Mesodermal cell (in vitro differentiated cells): ENCODE data around the gene SLC6A15. TPM values are rescaled to one million over a fixed set of nuclear protein-coding genes. Genes with fewer than 3 reads are reported as not detected.

Experiments
- H3K27ac ChIP-seq: 2 replicates; pipeline ENCODE4 v1.7.0; 2013; ENCODE audit warnings: mild to moderate bottlenecking, low read depth, low read length, moderate library complexity; ENCODE audit not compliant: severe bottlenecking
- H3K36me3 ChIP-seq: 2 replicates; pipeline ENCODE4 v1.7.1; 2013; ENCODE audit warnings: mild to moderate bottlenecking, low read length, moderate library complexity; ENCODE audit not compliant: control insufficient read depth, insufficient read depth
- H3K4me1 ChIP-seq: one replicate; pipeline ENCODE4 v1.7.1; 2013; ENCODE audit warnings: mild to moderate bottlenecking, low read length; ENCODE audit not compliant: insufficient read depth, control insufficient read depth, poor library complexity, severe bottlenecking
- H3K4me3 ChIP-seq: 2 replicates; pipeline ENCODE4 v1.7.0; 2013; ENCODE audit warnings: low read length, control low read depth, mild to moderate bottlenecking; ENCODE audit not compliant: insufficient read depth, poor library complexity, severe bottlenecking; ENCODE audit errors: extremely low read depth
- H3K9me3 ChIP-seq: 2 replicates; pipeline ENCODE4 v1.7.1; 2013; ENCODE audit warnings: mild to moderate bottlenecking, low read length, moderate library complexity; ENCODE audit not compliant: control insufficient read depth
- WGBS, 2 experiments: methylation state at CpG; one replicate each; pipeline ENCODE4 v1.1.5; 2013; ENCODE audit warnings: missing lambda C conversion rate in 2 of 2; ENCODE audit not compliant: insufficient coverage in 2 of 2; 5-methylcytosine and 5-hydroxymethylcytosine counted together
- polyA plus RNA-seq, 2 experiments: library from polyadenylated mRNA; stranded (reverse); fragments of 50-300 nt; gene quantifications; one replicate each; pipeline ENCODE4 v1.2.3, GENCODE V29; 2013

SLC6A15 gene
- polyA plus RNA-seq (2013, experiment 1 of 2): 7.2 TPM
- polyA plus RNA-seq (2013, experiment 2 of 2): 3.9 TPM

- Histone ChIP-seq H3K27ac (peak within 1 kb of the TSS; percentile 16), H3K4me1 (no peaks in the 10 kb centered on the region), H3K4me3 (peak within 1 kb of the TSS; percentile 45), H3K36me3 (no peaks in the 10 kb centered on the region), H3K9me3 (no peaks in the 10 kb centered on the region)
- WGBS, 2 experiments: 0% methylated on average over 21 to 32 of the region's 67 CpGs
Measured at GRCh38 chr12:84912198-84913128, at the start of gene SLC6A15. Gene SLC6A15 (minus strand): TSS chr12:84912799. CDS start chr12:84892120, 20,679 bp downstream.

- WGBS, 2 experiments: no CpG with 5 or more reads among the region's 1 CpG
- H3K9me3 ChIP-seq: no peaks in the 10 kb centered on the region
- H3K4me1 ChIP-seq: no peaks in the 10 kb centered on the region
- H3K4me3 ChIP-seq: no peak overlapping the region
- no peaks in the 10 kb centered on the region for H3K36me3 ChIP-seq
- H3K27ac ChIP-seq: no peak overlapping the region
Measured at GRCh38 chr12:84960918-84961317, 48.3 kb upstream of the SLC6A15 start.

GRCh38 chr12:84955298-84955697 lies 42.7 kb upstream of the SLC6A15 start:
- no peaks in the 10 kb centered on the region for H3K4me1 ChIP-seq
- H3K9me3 ChIP-seq: no peaks in the 10 kb centered on the region
- H3K4me3 ChIP-seq: no peak overlapping the region
- H3K36me3 ChIP-seq: no peaks in the 10 kb centered on the region
- WGBS, 2 experiments: 81 to 89% methylated on average over 1 of the region's 4 CpGs
- no peak overlapping the region for H3K27ac ChIP-seq

GRCh38 chr12:84954415-84954814 lies 41.8 kb upstream of the SLC6A15 start:
- H3K9me3 ChIP-seq: no peaks in the 10 kb centered on the region
- H3K36me3 ChIP-seq: no peaks in the 10 kb centered on the region
- WGBS, 2 experiments: 80 to 100% methylated on average over 1 of the region's 1 CpG
- H3K4me3 ChIP-seq: no peak overlapping the region
- H3K27ac ChIP-seq: no peak overlapping the region
- H3K4me1 ChIP-seq: no peaks in the 10 kb centered on the region

- 80 to 94% methylated on average over 1 to 2 of the region's 3 CpGs for WGBS, 2 experiments
- H3K9me3 ChIP-seq: no peaks in the 10 kb centered on the region
- no peaks in the 10 kb centered on the region for H3K36me3 ChIP-seq
- no peak overlapping the region for H3K4me3 ChIP-seq
- H3K27ac ChIP-seq: no peak overlapping the region
- H3K4me1 ChIP-seq: no peaks in the 10 kb centered on the region
Measured at GRCh38 chr12:84950971-84951546, 38.5 kb upstream of the SLC6A15 start.

GRCh38 chr12:84946753-84947152 lies 34.2 kb upstream of the SLC6A15 start:
- Histone ChIP-seq H3K4me1 (no peaks in the 10 kb centered on the region), H3K9me3 (no peaks in the 10 kb centered on the region), H3K27ac (no peak overlapping the region), H3K4me3 (no peak overlapping the region), H3K36me3 (no peaks in the 10 kb centered on the region)
- WGBS, 2 experiments: no CpG with 5 or more reads among the region's 2 CpGs

- Histone ChIP-seq H3K9me3 (no peaks in the 10 kb centered on the region), H3K4me1 (no peaks in the 10 kb centered on the region), H3K36me3 (no peaks in the 10 kb centered on the region), H3K4me3 (no peak overlapping the region), H3K27ac (no peak overlapping the region)
- whole genome bisulfite sequencing, 2 experiments: 75 to 90% methylated on average over 2 to 3 of the region's 3 CpGs
Measured at GRCh38 chr12:84937415-84937814, 24.8 kb upstream of the SLC6A15 start.

GRCh38 chr12:84929501-84929900 lies 16.9 kb upstream of the SLC6A15 start:
- H3K4me1 ChIP-seq: no peaks in the 10 kb centered on the region
- no peaks in the 10 kb centered on the region for H3K9me3 ChIP-seq
- no peak overlapping the region for H3K27ac ChIP-seq
- no peaks in the 10 kb centered on the region for H3K36me3 ChIP-seq
- H3K4me3 ChIP-seq: no peak overlapping the region
- WGBS, 2 experiments: no CpG with 5 or more reads among the region's 1 CpG

GRCh38 chr12:84924981-84925380 lies 12.4 kb upstream of the SLC6A15 start:
- WGBS, 2 experiments: 60% methylated on average over 1 of the region's 2 CpGs; no CpG with 5 or more reads in 1 of the 2 experiments
- H3K27ac ChIP-seq: no peak overlapping the region
- no peaks in the 10 kb centered on the region for H3K9me3 ChIP-seq
- H3K4me1 ChIP-seq: no peaks in the 10 kb centered on the region
- H3K36me3 ChIP-seq: no peaks in the 10 kb centered on the region
- H3K4me3 ChIP-seq: no peak overlapping the region

- Histone ChIP-seq H3K27ac (no peak overlapping the region), H3K4me1 (no peaks in the 10 kb centered on the region), H3K36me3 (no peaks in the 10 kb centered on the region), H3K4me3 (no peak overlapping the region), H3K9me3 (no peaks in the 10 kb centered on the region)
- WGBS, 2 experiments: 64 to 88% methylated on average over 2 of the region's 2 CpGs
Measured at GRCh38 chr12:84922693-84923092, 10.1 kb upstream of the SLC6A15 start.

GRCh38 chr12:84920331-84920730 lies 7.7 kb upstream of the SLC6A15 start:
- WGBS, 2 experiments: no CpG with 5 or more reads among the region's 1 CpG
- Histone ChIP-seq H3K9me3 (no peaks in the 10 kb centered on the region), H3K36me3 (no peaks in the 10 kb centered on the region), H3K4me3 (no peak overlapping the region), H3K4me1 (no peaks in the 10 kb centered on the region), H3K27ac (no peak overlapping the region)
